SK-N-SH (cell line): ENCODE data around the gene TMEM176B.

ENCODE experiments used
- EZH2phosphoT487 ChIP-seq: fragments of 200-600 bp; sonication (generic); IDR thresholded peaks from 2 replicates; pipeline ENCODE4 v1.6.1; 2017; ENCODE audit warnings: low read depth, mixed run types, mild to moderate bottlenecking, antibody characterized with exemption, moderate library complexity, borderline replicate concordance
- GABPA ChIP-seq: IDR thresholded peaks from 2 replicates; pipeline ENCODE4 v1.4.0; 2012; ENCODE audit warnings: low read depth, mild to moderate bottlenecking
- JUND ChIP-seq: IDR thresholded peaks from 2 replicates; pipeline ENCODE4 v1.4.0; 2012
- REST ChIP-seq: IDR thresholded peaks from 2 replicates; pipeline ENCODE4 v1.6.1; 2012; ENCODE audit warnings: mild to moderate bottlenecking, low read depth, low read length, moderate library complexity
- SMC3 ChIP-seq: IDR thresholded peaks from 2 replicates; pipeline ENCODE4 v1.6.1; 2012; ENCODE audit warnings: low read depth, low read length, improper control_type of control experiment
- TCF12 ChIP-seq: IDR thresholded peaks from 2 replicates; pipeline ENCODE4 v1.4.0; 2012
- TF ChIP-seq, protein P1 (sequence below): fragments of 200-600 bp; sonication (generic); IDR thresholded peaks from 2 replicates; pipeline ENCODE4 v1.6.1; 2017; ENCODE audit warnings: antibody characterized with exemption, mild to moderate bottlenecking, moderate library complexity
- TF ChIP-seq, protein P2 (sequence below): IDR thresholded peaks from 2 replicates; pipeline ENCODE4 v1.4.0; 2012; ENCODE audit warnings: low read depth, borderline replicate concordance

DNA sequence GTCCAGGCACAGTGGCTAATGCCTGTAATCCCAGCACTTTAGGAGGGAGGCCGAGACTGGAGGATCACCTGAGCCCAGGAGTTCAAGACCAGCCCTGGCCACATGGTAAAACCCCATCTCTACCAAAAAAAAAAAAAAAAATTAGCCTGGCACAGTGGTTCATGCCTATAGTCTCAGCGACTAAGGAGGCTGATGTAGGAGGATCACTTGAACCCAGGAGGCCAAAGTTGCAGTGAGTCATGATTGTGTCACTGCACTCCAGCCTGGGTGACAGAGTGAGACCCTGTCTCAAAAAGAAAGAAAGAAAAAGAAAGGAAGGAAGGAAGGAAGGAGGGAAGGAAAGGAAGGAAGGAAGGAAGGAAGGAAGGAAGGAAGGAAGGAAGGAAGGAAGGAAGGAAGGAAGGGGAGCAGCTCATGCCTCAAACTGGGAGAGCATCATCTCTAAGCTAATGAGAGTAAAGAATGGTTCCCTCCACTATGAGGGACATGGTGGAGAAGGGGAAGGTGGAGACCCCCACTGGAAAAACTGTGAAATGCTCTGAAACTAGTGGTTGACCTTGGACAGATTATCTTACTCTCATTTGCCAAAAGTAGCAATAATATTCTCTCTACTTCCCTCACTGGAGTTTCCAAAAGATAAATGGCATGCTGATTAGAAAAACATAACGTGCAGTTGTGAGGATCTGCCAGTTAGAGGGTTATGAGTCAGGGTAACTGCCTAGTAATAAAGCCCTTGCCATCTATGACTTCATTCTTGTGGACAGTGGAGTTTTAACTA lies 46.1 kb downstream of the TMEM176B start:
- no peak for TF ChIP-seq REST
- peak; percentile 38 for TF ChIP-seq SMC3
- TF ChIP-seq, protein P1, sequence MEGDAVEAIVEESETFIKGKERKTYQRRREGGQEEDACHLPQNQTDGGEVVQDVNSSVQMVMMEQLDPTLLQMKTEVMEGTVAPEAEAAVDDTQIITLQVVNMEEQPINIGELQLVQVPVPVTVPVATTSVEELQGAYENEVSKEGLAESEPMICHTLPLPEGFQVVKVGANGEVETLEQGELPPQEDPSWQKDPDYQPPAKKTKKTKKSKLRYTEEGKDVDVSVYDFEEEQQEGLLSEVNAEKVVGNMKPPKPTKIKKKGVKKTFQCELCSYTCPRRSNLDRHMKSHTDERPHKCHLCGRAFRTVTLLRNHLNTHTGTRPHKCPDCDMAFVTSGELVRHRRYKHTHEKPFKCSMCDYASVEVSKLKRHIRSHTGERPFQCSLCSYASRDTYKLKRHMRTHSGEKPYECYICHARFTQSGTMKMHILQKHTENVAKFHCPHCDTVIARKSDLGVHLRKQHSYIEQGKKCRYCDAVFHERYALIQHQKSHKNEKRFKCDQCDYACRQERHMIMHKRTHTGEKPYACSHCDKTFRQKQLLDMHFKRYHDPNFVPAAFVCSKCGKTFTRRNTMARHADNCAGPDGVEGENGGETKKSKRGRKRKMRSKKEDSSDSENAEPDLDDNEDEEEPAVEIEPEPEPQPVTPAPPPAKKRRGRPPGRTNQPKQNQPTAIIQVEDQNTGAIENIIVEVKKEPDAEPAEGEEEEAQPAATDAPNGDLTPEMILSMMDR = peak; percentile 45
- TF ChIP-seq, protein P2, sequence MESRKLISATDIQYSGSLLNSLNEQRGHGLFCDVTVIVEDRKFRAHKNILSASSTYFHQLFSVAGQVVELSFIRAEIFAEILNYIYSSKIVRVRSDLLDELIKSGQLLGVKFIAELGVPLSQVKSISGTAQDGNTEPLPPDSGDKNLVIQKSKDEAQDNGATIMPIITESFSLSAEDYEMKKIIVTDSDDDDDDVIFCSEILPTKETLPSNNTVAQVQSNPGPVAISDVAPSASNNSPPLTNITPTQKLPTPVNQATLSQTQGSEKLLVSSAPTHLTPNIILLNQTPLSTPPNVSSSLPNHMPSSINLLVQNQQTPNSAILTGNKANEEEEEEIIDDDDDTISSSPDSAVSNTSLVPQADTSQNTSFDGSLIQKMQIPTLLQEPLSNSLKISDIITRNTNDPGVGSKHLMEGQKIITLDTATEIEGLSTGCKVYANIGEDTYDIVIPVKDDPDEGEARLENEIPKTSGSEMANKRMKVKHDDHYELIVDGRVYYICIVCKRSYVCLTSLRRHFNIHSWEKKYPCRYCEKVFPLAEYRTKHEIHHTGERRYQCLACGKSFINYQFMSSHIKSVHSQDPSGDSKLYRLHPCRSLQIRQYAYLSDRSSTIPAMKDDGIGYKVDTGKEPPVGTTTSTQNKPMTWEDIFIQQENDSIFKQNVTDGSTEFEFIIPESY = no peak
- no peak for TF ChIP-seq EZH2phosphoT487
- TF ChIP-seq JUND = no peak
- no peak for TF ChIP-seq GABPA
- no peak for TF ChIP-seq TCF12
